ENCODE measurements around the gene CAPZA3.
"Not testable (repeated sequence)": the region's sequence is repeated elsewhere in the genome, so short reads cannot be mapped to it uniquely, and the experiment has no call there.

GRCh38 chr12:18766479-18766878, 28.6 kb downstream of the CAPZA3 start:
- not testable (repeated sequence) for TF ChIP-seq CTCF (IDR thresholded peaks at IDR 0.05; ENCODE audit: insufficient read depth, low read length, poor library complexity, severe bottlenecking); EZH2phosphoT487 (conservative IDR thresholded peaks at IDR 0.05; ENCODE audit: low read length)
